ENCODE measurements around the gene SETX. TPM values are rescaled to one million over a fixed set of nuclear protein-coding genes. Genes with fewer than 3 reads are reported as not detected.

Gene SETX
- total and polyA plus RNA-seq, 5 donors = 15.1 to 33.1 (median 30.1) TPM

GRCh38 chr9:132351404-132352045 is 3.3 kb downstream of the SETX start:
- no peaks in the 10 kb centered on the region for H3K27me3 ChIP-seq (ENCODE audit: control insufficient read depth, insufficient read depth)
- ATAC-seq = no peak
- H3K4me1 ChIP-seq (ENCODE audit: control insufficient read depth, insufficient read depth, low read length) = peaks cover 7% of the 10 kb centered on the region
- 60% methylated on average over 3 of the region's 3 CpGs for WGBS
- H3K4me3 ChIP-seq (ENCODE audit: low read length) = no peak overlapping the region
- intact Hi-C loops (cut with DNase I) = no loop called here
- DNase-seq = no peak
- H3K27ac ChIP-seq (ENCODE audit: low read length) = no peak overlapping the region
- H3K9me3 ChIP-seq (ENCODE audit: control insufficient read depth, low read length) = no peaks in the 10 kb centered on the region

- intact Hi-C loops (cut with DNase I) = no loop called here
- Histone ChIP-seq H3K27ac (ENCODE audit: low read length) (no peak overlapping the region), H3K9me3 (ENCODE audit: control insufficient read depth, low read length) (no peaks in the 10 kb centered on the region), H3K4me3 (ENCODE audit: low read length) (peak overlapping the region; percentile 29), H3K4me1 (ENCODE audit: control insufficient read depth, insufficient read depth, low read length) (peaks cover 7% of the 10 kb centered on the region), H3K27me3 (ENCODE audit: control insufficient read depth, insufficient read depth) (no peaks in the 10 kb centered on the region)
- no peak for ATAC-seq
- 39% methylated on average over 6 of the region's 6 CpGs for WGBS
- DNase-seq = no peak
Measured at GRCh38 chr9:132350861-132351315, 3.9 kb downstream of the SETX start.

GRCh38 chr9:132348676-132349075 is 6.1 kb downstream of the SETX start:
- Histone ChIP-seq H3K9me3 (ENCODE audit: control insufficient read depth, low read length) (no peaks in the 10 kb centered on the region), H3K4me3 (ENCODE audit: low read length) (no peak overlapping the region), H3K27ac (ENCODE audit: low read length) (no peak overlapping the region), H3K4me1 (ENCODE audit: control insufficient read depth, insufficient read depth, low read length) (peaks cover 5% of the 10 kb centered on the region), H3K27me3 (ENCODE audit: control insufficient read depth, insufficient read depth) (no peaks in the 10 kb centered on the region)
- DNase-seq = no peak
- WGBS = 58% methylated on average over 5 of the region's 5 CpGs
- no peak for ATAC-seq
- intact Hi-C loops (cut with DNase I) = no loop called here

- 87% methylated on average over 5 of the region's 5 CpGs for WGBS
- Histone ChIP-seq H3K4me3 (ENCODE audit: low read length) (no peak overlapping the region), H3K4me1 (ENCODE audit: control insufficient read depth, insufficient read depth, low read length) (no peaks in the 10 kb centered on the region), H3K27ac (ENCODE audit: low read length) (no peak overlapping the region), H3K9me3 (ENCODE audit: control insufficient read depth, low read length) (no peaks in the 10 kb centered on the region), H3K27me3 (ENCODE audit: control insufficient read depth, insufficient read depth) (no peaks in the 10 kb centered on the region)
- no peak for DNase-seq
- ATAC-seq = no peak
- intact Hi-C loops (cut with DNase I) = no loop called here
Measured at GRCh38 chr9:132346177-132346576, 8.6 kb downstream of the SETX start.

GRCh38 chr9:132341177-132341840 is 13.5 kb downstream of the SETX start:
- ATAC-seq (no peak), DNase-seq (no peak)
- no peaks in the 10 kb centered on the region for H3K9me3 ChIP-seq (ENCODE audit: control insufficient read depth, low read length)
- H3K4me3 ChIP-seq (ENCODE audit: low read length) = no peak overlapping the region
- no peak overlapping the region for H3K27ac ChIP-seq (ENCODE audit: low read length)
- intact Hi-C loops (cut with DNase I) = no loop called here
- WGBS = 90% methylated on average over 9 of the region's 9 CpGs
- H3K27me3 ChIP-seq (ENCODE audit: control insufficient read depth, insufficient read depth) = no peaks in the 10 kb centered on the region
- no peaks in the 10 kb centered on the region for H3K4me1 ChIP-seq (ENCODE audit: control insufficient read depth, insufficient read depth, low read length)

- ATAC-seq (no peak), DNase-seq (no peak)
- Histone ChIP-seq H3K9me3 (ENCODE audit: control insufficient read depth, low read length) (no peaks in the 10 kb centered on the region), H3K4me1 (ENCODE audit: control insufficient read depth, insufficient read depth, low read length) (no peaks in the 10 kb centered on the region), H3K4me3 (ENCODE audit: low read length) (no peak overlapping the region), H3K27me3 (ENCODE audit: control insufficient read depth, insufficient read depth) (no peaks in the 10 kb centered on the region), H3K27ac (ENCODE audit: low read length) (no peak overlapping the region)
- intact Hi-C loops (cut with DNase I) = no loop called here
- WGBS = 97% methylated on average over 3 of the region's 3 CpGs
Measured at GRCh38 chr9:132334364-132334763, 20.4 kb downstream of the SETX start.

- no peak overlapping the region for H3K4me3 ChIP-seq (ENCODE audit: low read length)
- intact Hi-C loops (cut with DNase I) = no loop called here
- no peaks in the 10 kb centered on the region for H3K9me3 ChIP-seq (ENCODE audit: control insufficient read depth, low read length)
- no peaks in the 10 kb centered on the region for H3K4me1 ChIP-seq (ENCODE audit: control insufficient read depth, insufficient read depth, low read length)
- no peak overlapping the region for H3K27ac ChIP-seq (ENCODE audit: low read length)
- WGBS = 68% methylated on average over 1 of the region's 1 CpG
- H3K27me3 ChIP-seq (ENCODE audit: control insufficient read depth, insufficient read depth) = no peaks in the 10 kb centered on the region
- DNase-seq = no peak
- ATAC-seq = no peak
Measured at GRCh38 chr9:132333556-132333955, 21.2 kb downstream of the SETX start.

GRCh38 chr9:132328580-132328979 is 26.2 kb downstream of the SETX start:
- intact Hi-C loops (cut with DNase I) = no loop called here
- no peak overlapping the region for H3K27ac ChIP-seq (ENCODE audit: low read length)
- ATAC-seq = no peak

GRCh38 chr9:132327537-132327936 is 27.2 kb downstream of the SETX start:
- Histone ChIP-seq H3K27me3 (ENCODE audit: control insufficient read depth, insufficient read depth) (no peaks in the 10 kb centered on the region), H3K4me3 (ENCODE audit: low read length) (no peak overlapping the region), H3K9me3 (ENCODE audit: control insufficient read depth, low read length) (no peaks in the 10 kb centered on the region), H3K27ac (ENCODE audit: low read length) (no peak overlapping the region), H3K4me1 (ENCODE audit: control insufficient read depth, insufficient read depth, low read length) (no peaks in the 10 kb centered on the region)
- intact Hi-C loops (cut with DNase I) = no loop called here
- DNase-seq (no peak), ATAC-seq (no peak)
- WGBS = 97% methylated on average over 6 of the region's 6 CpGs

More at GRCh38 chr9:132328580-132328979, 26.2 kb downstream of the SETX start:
- Histone ChIP-seq H3K4me1 (ENCODE audit: control insufficient read depth, insufficient read depth, low read length) (no peaks in the 10 kb centered on the region), H3K4me3 (ENCODE audit: low read length) (no peak overlapping the region), H3K9me3 (ENCODE audit: control insufficient read depth, low read length) (no peaks in the 10 kb centered on the region), H3K27me3 (ENCODE audit: control insufficient read depth, insufficient read depth) (no peaks in the 10 kb centered on the region)
- WGBS = 99% methylated on average over 4 of the region's 4 CpGs
- no peak for DNase-seq

GRCh38 chr9:132324425-132324824 is 30.4 kb downstream of the SETX start:
- DNase-seq (no peak), ATAC-seq (no peak)
- Histone ChIP-seq H3K4me1 (ENCODE audit: control insufficient read depth, insufficient read depth, low read length) (no peaks in the 10 kb centered on the region), H3K9me3 (ENCODE audit: control insufficient read depth, low read length) (no peaks in the 10 kb centered on the region), H3K27me3 (ENCODE audit: control insufficient read depth, insufficient read depth) (no peaks in the 10 kb centered on the region), H3K27ac (ENCODE audit: low read length) (no peak overlapping the region), H3K4me3 (ENCODE audit: low read length) (no peak overlapping the region)
- intact Hi-C loops (cut with DNase I) = no loop called here
- 93% methylated on average over 1 of the region's 1 CpG for WGBS

GRCh38 chr9:132319421-132320110 is 35.2 kb downstream of the SETX start:
- ATAC-seq = peak; percentile 43
- no peak overlapping the region for H3K27ac ChIP-seq (ENCODE audit: low read length)
- WGBS = 47% methylated on average over 4 of the region's 4 CpGs
- no peaks in the 10 kb centered on the region for H3K4me1 ChIP-seq (ENCODE audit: control insufficient read depth, insufficient read depth, low read length)
- H3K9me3 ChIP-seq (ENCODE audit: control insufficient read depth, low read length) = no peaks in the 10 kb centered on the region
- H3K27me3 ChIP-seq (ENCODE audit: control insufficient read depth, insufficient read depth) = no peaks in the 10 kb centered on the region
- intact Hi-C loops (cut with DNase I) = no loop called here
- no peak overlapping the region for H3K4me3 ChIP-seq (ENCODE audit: low read length)
- DNase-seq = no peak

Measured in right cardiac atrium (tissue), 5 donors.